NCI-H1105 (cell line): Measurements from ENCODE around the gene RNGTT.

Source experiments
- DNase-seq: peaks from one replicate; lab custom pipeline; 2025; lab: John Stamatoyannopoulos, UW

Gene RNGTT

GRCh38 chr6:88653936-88654335 lies 309.5 kb downstream of the RNGTT start:
- DNase-seq: no peak

- DNase-seq: no peak
Observed at GRCh38 chr6:88651400-88651799, 312.0 kb downstream of the RNGTT start.

GRCh38 chr6:88650979-88651378 lies 312.4 kb downstream of the RNGTT start:
- DNase-seq: no peak

- DNase-seq: no peak
Observed at GRCh38 chr6:88650029-88650619, 313.3 kb downstream of the RNGTT start.

- DNase-seq: no peak
Observed at GRCh38 chr6:88641178-88641903, 322.1 kb downstream of the RNGTT start.

GRCh38 chr6:88637761-88638545 lies 325.5 kb downstream of the RNGTT start:
- DNase-seq: no peak

GRCh38 chr6:88636871-88637270 lies 326.5 kb downstream of the RNGTT start:
- no peak for DNase-seq

GRCh38 chr6:88633782-88634181 lies 329.6 kb downstream of the RNGTT start:
- no peak for DNase-seq

GRCh38 chr6:88631830-88632229 lies 331.6 kb downstream of the RNGTT start:
- DNase-seq: no peak

- DNase-seq: peak; percentile 11
Observed at GRCh38 chr6:88629838-88630494, 333.5 kb downstream of the RNGTT start.

- DNase-seq: peak; percentile 21
Observed at GRCh38 chr6:88626460-88626859, 337.0 kb downstream of the RNGTT start.

- no peak for DNase-seq
Observed at GRCh38 chr6:88623531-88623930, 339.9 kb downstream of the RNGTT start.

- DNase-seq: no peak
Observed at GRCh38 chr6:88619951-88620350, 343.5 kb downstream of the RNGTT start.

GRCh38 chr6:88616380-88616779 lies 347.0 kb downstream of the RNGTT start:
- DNase-seq: no peak

GRCh38 chr6:88614316-88614877 lies 349.0 kb downstream of the RNGTT start:
- no peak for DNase-seq

- no peak for DNase-seq
Observed at GRCh38 chr6:88612631-88613030, 350.8 kb downstream of the RNGTT start.

- no peak for DNase-seq
Observed at GRCh38 chr6:88611721-88612120, 351.7 kb downstream of the RNGTT start.

GRCh38 chr6:88609983-88610382 lies 353.4 kb downstream of the RNGTT start:
- no peak for DNase-seq

- no peak for DNase-seq
Observed at GRCh38 chr6:88605271-88605670, 358.1 kb downstream of the RNGTT start.

- no peak for DNase-seq
Observed at GRCh38 chr6:88599571-88599970, 363.8 kb downstream of the RNGTT start.

- no peak for DNase-seq
Observed at GRCh38 chr6:88596801-88597200, 366.6 kb downstream of the RNGTT start.

GRCh38 chr6:88588938-88589337 lies 374.5 kb downstream of the RNGTT start:
- no peak for DNase-seq
